ENCODE data around the gene FBXW5.

The FBXW5 gene

GRCh38 chr9:136890661-136891060, 53.9 kb downstream of the FBXW5 start:
- POLR2A ChIA-PET (ENCODE audit: low non-redundant PET), result interaction anchor here (0.6 kb wide), 1 partner anchor 12 kb away, joined by 4 read pairs; no protein-coding TSS in a partner anchor
- CTCF ChIA-PET, result no interaction called here
- DNase-seq (ENCODE audit: low spot score), result no peak
- TF ChIP-seq CTCF (conservative IDR thresholded peaks at IDR 0.05; ENCODE audit: low read depth), result no peak
- H3K27ac ChIP-seq, result peak overlapping the region; percentile 29
